HEK293T (cell line): ENCODE data around the gene LHB.

Experiments
- ARNT ChIP-seq: fragments of 450-650 bp; IDR thresholded peaks from 2 replicates; pipeline ENCODE4 v1.6.1; 2017; ENCODE audit warnings: mild to moderate bottlenecking
- CTBP1 ChIP-seq: fragments of 450-650 bp; IDR thresholded peaks from 2 replicates; pipeline ENCODE4 v1.6.1; 2016; ENCODE audit warnings: borderline replicate concordance
- FOXM1 ChIP-seq: fragments of 450-650 bp; IDR thresholded peaks from 2 replicates; pipeline ENCODE4 v1.6.1; 2017; ENCODE audit warnings: mild to moderate bottlenecking, borderline replicate concordance
- SP1 ChIP-seq: fragments of 450-650 bp; IDR thresholded peaks from 2 replicates; pipeline ENCODE4 v1.6.1; 2017
- ZNF384 ChIP-seq: fragments of 450-650 bp; IDR thresholded peaks from 2 replicates; pipeline ENCODE4 v1.6.1; 2016

DNA sequence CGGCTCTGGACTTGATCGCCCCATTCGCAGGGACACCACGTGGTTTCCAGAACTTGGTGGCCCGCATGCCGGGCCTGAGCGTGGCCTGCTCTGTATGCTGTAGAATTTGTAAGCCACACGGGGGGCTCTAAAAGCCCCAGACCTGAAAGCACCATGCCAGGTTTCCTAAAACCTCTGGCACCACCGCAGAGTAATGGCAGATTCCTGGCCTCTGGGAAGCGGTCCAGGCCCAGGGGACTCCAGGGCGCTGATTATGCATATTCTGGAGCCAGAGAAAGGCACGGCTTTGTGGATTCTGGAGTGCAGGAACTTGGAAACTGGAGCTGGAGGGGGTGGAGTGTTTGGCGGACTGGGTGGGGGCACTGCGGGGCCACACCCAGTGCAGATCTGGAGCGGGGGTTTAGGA lies 48.1 kb downstream of the LHB start:
- TF ChIP-seq SP1, result no peak
- TF ChIP-seq FOXM1, result no peak
- no peak for TF ChIP-seq CTBP1
- TF ChIP-seq ARNT, result no peak
- TF ChIP-seq ZNF384, result no peak
